ENCODE data around the gene RTKN2. TPM values are rescaled to one million over a fixed set of nuclear protein-coding genes. Genes with fewer than 3 reads are reported as not detected.

The RTKN2 gene
- polyA plus RNA-seq, 1 of the 3 experiments (the other 2 are of a cell fraction) = 1.4 TPM

GRCh38 chr10:62253704-62254103 is 14.9 kb downstream of the RTKN2 start:
- no peaks in the 10 kb centered on the region for H3K9me3 ChIP-seq
- no peak for DNase-seq
- no peak overlapping the region for H2AFZ ChIP-seq (ENCODE audit: low read depth)
- H3K27ac ChIP-seq (ENCODE audit: low read depth in 2 of 2, low read length in 1 of 2) = no peak overlapping the region
- WGBS (ENCODE audit: low lambda C conversion rate) = 83% methylated on average over 1 of the region's 1 CpG
- no peaks in the 10 kb centered on the region for H3K27me3 ChIP-seq (ENCODE audit: insufficient read depth)
- H3K36me3 ChIP-seq (replicated peaks in 1 of 2; ENCODE audit: control insufficient read depth in 1 of 2, insufficient read depth in 2 of 2, low read length in 1 of 2) = no peaks in the 10 kb centered on the region
- ChIA-PET CTCF (interaction anchor here (0.6 to 1.4 kb wide), 4 partner anchors 9 to 14 kb away, joined by 3 to 9 read pairs (median 3); no protein-coding TSS in a partner anchor), POLR2A (no interaction called here)
- H4K20me1 ChIP-seq (ENCODE audit: insufficient read depth) = no peaks in the 10 kb centered on the region
- no peak overlapping the region for H3K9ac ChIP-seq
- H3K4me1 ChIP-seq (ENCODE audit: control insufficient read depth in 1 of 2, insufficient read depth in 2 of 2, low read depth in 1 of 2, low read length in 1 of 2) = peaks cover 0 to 16% of the 10 kb centered on the region in 2 experiments; a peak in 2 of 4 replicates
- H3K4me2 ChIP-seq = no peak overlapping the region
- no peaks in the 10 kb centered on the region for H3K9me2 ChIP-seq
- peaks cover 10% of the 10 kb centered on the region; the same call in 1 of the 2 replicates for H3K79me2 ChIP-seq (ENCODE audit: insufficient read depth)
- H3F3A ChIP-seq (replicated peaks; ENCODE audit: insufficient read depth) = peaks cover 22% of the 10 kb centered on the region
- TF ChIP-seq, protein P1, sequence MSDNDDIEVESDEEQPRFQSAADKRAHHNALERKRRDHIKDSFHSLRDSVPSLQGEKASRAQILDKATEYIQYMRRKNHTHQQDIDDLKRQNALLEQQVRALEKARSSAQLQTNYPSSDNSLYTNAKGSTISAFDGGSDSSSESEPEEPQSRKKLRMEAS (IDR thresholded peaks at IDR 0.05; ENCODE audit: low read depth) = no peak
- TF ChIP-seq NFIC (IDR thresholded peaks at IDR 0.05; ENCODE audit: borderline replicate concordance) (no peak), TEAD4 (IDR thresholded peaks at IDR 0.05; ENCODE audit: borderline replicate concordance, insufficient read depth) (no peak), JUND (IDR thresholded peaks at IDR 0.05) (no peak), RXRA (IDR thresholded peaks at IDR 0.05; ENCODE audit: borderline replicate concordance, low read depth) (no peak), REST (IDR thresholded peaks at IDR 0.05; ENCODE audit: low read depth, low read length) (no peak), POLR2AphosphoS5 (IDR thresholded peaks at IDR 0.05; ENCODE audit: low read depth, low read length) (no peak)
- no peak overlapping the region for H3K4me3 ChIP-seq (ENCODE audit: low read depth in 2 of 2, low read length in 1 of 2)

- Histone ChIP-seq H3K9me2 (no peaks in the 10 kb centered on the region), H2AFZ (ENCODE audit: low read depth) (no peak overlapping the region)
- CTCF ChIA-PET = interaction anchor here (1.1 to 1.5 kb wide), 3 partner anchors 13 to 214 kb away, joined by 3 to 5 read pairs (median 4); no protein-coding TSS in a partner anchor
Measured at GRCh38 chr10:62252051-62252450, 16.6 kb downstream of the RTKN2 start.

More at GRCh38 chr10:62252051-62252450, 16.6 kb downstream of the RTKN2 start:
- TF ChIP-seq EP300 (IDR thresholded peaks at IDR 0.05; ENCODE audit: borderline replicate concordance in 1 of 2, low read depth in 1 of 2, low read length in 1 of 2) (no peak), ZBTB33 (IDR thresholded peaks at IDR 0.05; ENCODE audit: borderline replicate concordance, low read depth) (no peak)
- TF ChIP-seq, protein P2, sequence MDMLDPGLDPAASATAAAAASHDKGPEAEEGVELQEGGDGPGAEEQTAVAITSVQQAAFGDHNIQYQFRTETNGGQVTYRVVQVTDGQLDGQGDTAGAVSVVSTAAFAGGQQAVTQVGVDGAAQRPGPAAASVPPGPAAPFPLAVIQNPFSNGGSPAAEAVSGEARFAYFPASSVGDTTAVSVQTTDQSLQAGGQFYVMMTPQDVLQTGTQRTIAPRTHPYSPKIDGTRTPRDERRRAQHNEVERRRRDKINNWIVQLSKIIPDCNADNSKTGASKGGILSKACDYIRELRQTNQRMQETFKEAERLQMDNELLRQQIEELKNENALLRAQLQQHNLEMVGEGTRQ (IDR thresholded peaks at IDR 0.05; ENCODE audit: borderline replicate concordance, low read depth, low read length) = no peak
- TF ChIP-seq, protein P3, sequence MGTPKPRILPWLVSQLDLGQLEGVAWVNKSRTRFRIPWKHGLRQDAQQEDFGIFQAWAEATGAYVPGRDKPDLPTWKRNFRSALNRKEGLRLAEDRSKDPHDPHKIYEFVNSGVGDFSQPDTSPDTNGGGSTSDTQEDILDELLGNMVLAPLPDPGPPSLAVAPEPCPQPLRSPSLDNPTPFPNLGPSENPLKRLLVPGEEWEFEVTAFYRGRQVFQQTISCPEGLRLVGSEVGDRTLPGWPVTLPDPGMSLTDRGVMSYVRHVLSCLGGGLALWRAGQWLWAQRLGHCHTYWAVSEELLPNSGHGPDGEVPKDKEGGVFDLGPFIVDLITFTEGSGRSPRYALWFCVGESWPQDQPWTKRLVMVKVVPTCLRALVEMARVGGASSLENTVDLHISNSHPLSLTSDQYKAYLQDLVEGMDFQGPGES (IDR thresholded peaks at IDR 0.05; ENCODE audit: low read depth, low read length) = no peak
- POLR2A ChIA-PET = no interaction called here
- no peak overlapping the region for H3K4me3 ChIP-seq (ENCODE audit: low read depth in 2 of 2, low read length in 1 of 2)
- DNase-seq = no peak
- no peaks in the 10 kb centered on the region for H3K9me3 ChIP-seq
- peaks cover 10% of the 10 kb centered on the region; the same call in 1 of the 2 replicates for H3K79me2 ChIP-seq (ENCODE audit: insufficient read depth)
- WGBS (ENCODE audit: low lambda C conversion rate) = 94% methylated on average over 1 of the region's 1 CpG
- H3K27ac ChIP-seq (ENCODE audit: low read depth in 2 of 2, low read length in 1 of 2) = peak overlapping the region in 1 of 2 experiments; percentile 36; a peak in 2 of 4 replicates
- H3K27me3 ChIP-seq (ENCODE audit: insufficient read depth) = no peaks in the 10 kb centered on the region
- no peaks in the 10 kb centered on the region for H3K36me3 ChIP-seq (replicated peaks in 1 of 2; ENCODE audit: control insufficient read depth in 1 of 2, insufficient read depth in 2 of 2, low read length in 1 of 2)
- H3K4me1 ChIP-seq (ENCODE audit: control insufficient read depth in 1 of 2, insufficient read depth in 2 of 2, low read depth in 1 of 2, low read length in 1 of 2) = peaks cover 0 to 29% of the 10 kb centered on the region in 2 experiments; a peak in 2 of 4 replicates
- H3K4me2 ChIP-seq = peak overlapping the region; percentile 14; the same call in 1 of the 2 replicates
- no peak overlapping the region for H3K9ac ChIP-seq
- peaks cover 26% of the 10 kb centered on the region for H3F3A ChIP-seq (replicated peaks; ENCODE audit: insufficient read depth)
- H4K20me1 ChIP-seq (ENCODE audit: insufficient read depth) = no peaks in the 10 kb centered on the region
